NB4 (cell line): Measurements from ENCODE around the gene EXOC6.

ENCODE experiments used
- DNase-seq: peaks from one replicate; pipeline ENCODE4 v3.0.0; 2010; ENCODE audit warnings: low read depth
- H3K4me3 ChIP-seq: one replicate; pipeline ENCODE4 v1.5.1; 2011; ENCODE audit warnings: mild to moderate bottlenecking, low read depth, low read length, moderate library complexity
- MYC ChIP-seq: IDR thresholded peaks from 2 replicates; pipeline ENCODE4 v1.6.1; 2011; ENCODE audit warnings: low read depth, low read length
- POLR2A ChIP-seq: IDR thresholded peaks from 2 replicates; pipeline ENCODE4 v1.6.1; 2011; ENCODE audit warnings: mild to moderate bottlenecking; ENCODE audit not compliant: insufficient read length; ENCODE audit errors: extremely low read depth
- TF ChIP-seq, protein P1 (sequence below): IDR thresholded peaks from 2 replicates; pipeline ENCODE4 v1.6.1; 2011; ENCODE audit warnings: low read depth, low read length
- TF ChIP-seq, protein P2 (sequence below): IDR thresholded peaks from one replicate; pipeline ENCODE4 v1.5.1; 2012; ENCODE audit warnings: low read depth, low read length

EXOC6 gene

DNA sequence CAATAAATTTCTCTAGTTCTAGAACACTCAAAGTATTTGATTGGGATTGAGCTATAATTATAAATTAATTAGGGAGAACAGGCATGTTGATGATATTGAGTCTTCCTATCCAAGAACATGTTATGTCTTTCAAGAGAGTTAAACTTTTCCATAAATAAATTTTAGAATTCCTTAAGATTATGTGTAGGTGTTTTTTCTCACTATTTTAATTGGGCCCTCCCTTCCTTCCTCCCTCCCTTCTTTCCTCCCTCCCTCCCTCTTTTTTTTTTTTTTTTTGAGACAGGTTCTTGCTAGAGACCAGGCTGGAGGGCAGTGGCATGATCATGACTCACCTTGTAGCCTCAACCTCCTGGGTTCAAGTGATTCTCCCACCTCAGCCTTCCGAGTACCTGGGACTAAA is 20.2 kb downstream of the EXOC6 start:
- no peak overlapping the region for H3K4me3 ChIP-seq
- TF ChIP-seq, protein P1, sequence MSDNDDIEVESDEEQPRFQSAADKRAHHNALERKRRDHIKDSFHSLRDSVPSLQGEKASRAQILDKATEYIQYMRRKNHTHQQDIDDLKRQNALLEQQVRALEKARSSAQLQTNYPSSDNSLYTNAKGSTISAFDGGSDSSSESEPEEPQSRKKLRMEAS: no peak
- no peak for TF ChIP-seq POLR2A
- TF ChIP-seq, protein P2, sequence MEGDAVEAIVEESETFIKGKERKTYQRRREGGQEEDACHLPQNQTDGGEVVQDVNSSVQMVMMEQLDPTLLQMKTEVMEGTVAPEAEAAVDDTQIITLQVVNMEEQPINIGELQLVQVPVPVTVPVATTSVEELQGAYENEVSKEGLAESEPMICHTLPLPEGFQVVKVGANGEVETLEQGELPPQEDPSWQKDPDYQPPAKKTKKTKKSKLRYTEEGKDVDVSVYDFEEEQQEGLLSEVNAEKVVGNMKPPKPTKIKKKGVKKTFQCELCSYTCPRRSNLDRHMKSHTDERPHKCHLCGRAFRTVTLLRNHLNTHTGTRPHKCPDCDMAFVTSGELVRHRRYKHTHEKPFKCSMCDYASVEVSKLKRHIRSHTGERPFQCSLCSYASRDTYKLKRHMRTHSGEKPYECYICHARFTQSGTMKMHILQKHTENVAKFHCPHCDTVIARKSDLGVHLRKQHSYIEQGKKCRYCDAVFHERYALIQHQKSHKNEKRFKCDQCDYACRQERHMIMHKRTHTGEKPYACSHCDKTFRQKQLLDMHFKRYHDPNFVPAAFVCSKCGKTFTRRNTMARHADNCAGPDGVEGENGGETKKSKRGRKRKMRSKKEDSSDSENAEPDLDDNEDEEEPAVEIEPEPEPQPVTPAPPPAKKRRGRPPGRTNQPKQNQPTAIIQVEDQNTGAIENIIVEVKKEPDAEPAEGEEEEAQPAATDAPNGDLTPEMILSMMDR: no peak
- no peak for TF ChIP-seq MYC

DNA sequence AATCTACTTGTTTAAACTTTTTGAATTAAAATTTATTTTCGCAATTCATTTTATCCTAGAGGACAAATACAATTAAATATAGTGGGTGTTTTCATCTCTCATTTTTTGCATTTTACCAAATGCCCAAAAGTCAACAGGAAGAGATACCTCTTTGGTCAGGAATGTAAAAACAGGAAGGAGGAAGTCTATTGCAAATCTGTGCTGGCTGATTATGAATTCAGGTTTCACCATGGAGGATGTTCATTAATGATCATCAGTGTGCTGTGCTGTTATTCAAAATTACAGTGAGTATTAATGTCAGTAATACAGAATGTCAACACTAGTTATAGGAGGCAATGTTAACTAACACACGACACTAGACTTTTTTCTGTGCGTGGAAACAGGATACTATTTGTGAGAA is 24.7 kb downstream of the EXOC6 start:
- DNase-seq: no peak
- no peak overlapping the region for H3K4me3 ChIP-seq
- no peak for TF ChIP-seq MYC
- TF ChIP-seq, protein P2: no peak
- TF ChIP-seq, protein P1: no peak
- TF ChIP-seq POLR2A: no peak

More for the DNA sequence above, 20.2 kb downstream of the EXOC6 start:
- DNase-seq: no peak

DNA sequence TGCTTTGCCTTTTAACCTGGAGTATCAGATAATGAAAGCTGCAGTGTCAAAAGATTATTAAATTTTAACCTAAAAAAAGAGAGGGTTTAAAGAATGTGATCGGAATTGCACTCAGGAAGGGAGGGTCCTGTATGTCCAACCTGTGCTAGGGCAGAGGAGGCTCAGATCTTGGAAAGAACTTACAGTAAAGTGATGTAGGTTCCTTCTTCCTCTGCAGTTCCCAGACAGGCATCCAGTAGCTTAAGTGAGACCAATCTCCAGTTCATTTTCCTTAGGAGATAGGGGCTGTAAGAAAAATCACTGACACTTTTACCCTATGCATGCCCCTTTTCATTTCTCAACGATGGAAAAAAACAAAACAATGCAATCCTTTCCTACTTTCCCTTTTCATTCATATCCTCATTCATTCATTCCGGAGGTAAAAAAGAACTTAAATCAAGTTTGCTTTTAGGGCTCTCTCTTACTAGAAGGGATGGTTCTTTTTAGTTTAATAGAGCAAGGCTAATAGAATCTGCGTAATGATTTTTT is 28.3 kb downstream of the EXOC6 start:
- no peak overlapping the region for H3K4me3 ChIP-seq
- TF ChIP-seq, protein P1: no peak
- TF ChIP-seq MYC (no peak), POLR2A (no peak)
- TF ChIP-seq, protein P2: no peak
- no peak for DNase-seq

DNA sequence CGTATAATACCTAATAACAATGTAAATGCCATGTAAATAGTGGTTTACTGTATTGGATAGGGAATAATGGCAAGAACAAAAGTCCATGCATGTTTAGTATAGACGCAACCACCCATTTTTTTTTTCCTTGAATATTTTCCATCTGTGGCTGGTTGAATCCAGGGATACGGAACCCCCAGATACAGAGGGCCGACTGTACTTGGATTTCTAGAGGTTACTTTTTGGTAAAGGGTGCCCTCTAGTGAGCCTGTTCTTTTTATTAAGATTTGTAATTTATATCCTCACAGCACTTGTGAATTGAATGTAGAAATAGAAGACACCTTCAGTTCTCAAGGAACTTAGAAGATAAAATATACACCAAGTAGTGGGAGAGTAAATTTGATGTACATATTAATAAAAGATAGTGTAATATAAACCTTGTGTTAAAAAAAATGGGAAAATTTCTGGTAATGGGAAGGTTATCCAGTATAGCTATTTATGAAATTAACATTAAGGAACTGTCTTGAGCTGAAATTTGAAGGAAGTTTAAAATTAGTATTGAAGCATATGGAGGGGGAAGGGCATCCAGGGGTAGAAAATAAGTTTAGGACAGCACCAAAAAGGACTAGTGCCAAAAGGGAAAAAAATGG is 32.0 kb downstream of the EXOC6 start:
- peak; percentile 67 for DNase-seq
- TF ChIP-seq POLR2A (no peak), MYC (no peak)
- TF ChIP-seq, protein P2: peak; percentile 15
- TF ChIP-seq, protein P1: no peak
- no peak overlapping the region for H3K4me3 ChIP-seq

DNA sequence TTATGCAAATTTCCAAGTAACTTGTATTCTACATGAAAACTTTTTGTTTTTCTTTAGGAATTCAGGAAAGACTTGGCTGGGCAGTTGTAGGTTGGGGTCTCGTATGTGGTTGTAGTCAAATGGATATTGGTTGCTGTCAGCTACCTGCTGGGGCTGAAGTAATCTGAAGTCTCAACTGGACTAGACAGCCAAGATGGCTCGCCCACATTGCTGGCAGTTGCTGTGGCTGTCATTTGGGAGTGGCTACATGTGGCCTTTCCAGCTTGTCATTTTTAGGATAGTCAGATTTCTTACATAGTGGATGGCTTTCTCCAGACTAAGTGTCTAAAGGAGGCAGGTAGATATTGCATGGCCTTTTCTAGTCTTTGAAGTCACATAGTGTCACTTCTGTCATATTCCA is 32.6 kb downstream of the EXOC6 start:
- no peak for DNase-seq
- no peak for TF ChIP-seq POLR2A
- TF ChIP-seq, protein P2: no peak
- TF ChIP-seq MYC: no peak
- TF ChIP-seq, protein P1: no peak
- no peak overlapping the region for H3K4me3 ChIP-seq
